HEK293T (cell line): ENCODE results near the gene YEATS4.

Experiments used
- LEF1 ChIP-seq: fragments of 450-650 bp; IDR thresholded peaks from 2 replicates; pipeline ENCODE4 v1.6.1; 2017; ENCODE audit warnings: mild to moderate bottlenecking, borderline replicate concordance
- SP1 ChIP-seq: fragments of 450-650 bp; IDR thresholded peaks from 2 replicates; pipeline ENCODE4 v1.6.1; 2017

- TF ChIP-seq LEF1, result no peak
- TF ChIP-seq SP1, result no peak
Measured at GRCh38 chr12:69313209-69313608, 46.3 kb upstream of the YEATS4 start.
